ENCODE measurements around the gene OVCA2.

Gene OVCA2

DNA sequence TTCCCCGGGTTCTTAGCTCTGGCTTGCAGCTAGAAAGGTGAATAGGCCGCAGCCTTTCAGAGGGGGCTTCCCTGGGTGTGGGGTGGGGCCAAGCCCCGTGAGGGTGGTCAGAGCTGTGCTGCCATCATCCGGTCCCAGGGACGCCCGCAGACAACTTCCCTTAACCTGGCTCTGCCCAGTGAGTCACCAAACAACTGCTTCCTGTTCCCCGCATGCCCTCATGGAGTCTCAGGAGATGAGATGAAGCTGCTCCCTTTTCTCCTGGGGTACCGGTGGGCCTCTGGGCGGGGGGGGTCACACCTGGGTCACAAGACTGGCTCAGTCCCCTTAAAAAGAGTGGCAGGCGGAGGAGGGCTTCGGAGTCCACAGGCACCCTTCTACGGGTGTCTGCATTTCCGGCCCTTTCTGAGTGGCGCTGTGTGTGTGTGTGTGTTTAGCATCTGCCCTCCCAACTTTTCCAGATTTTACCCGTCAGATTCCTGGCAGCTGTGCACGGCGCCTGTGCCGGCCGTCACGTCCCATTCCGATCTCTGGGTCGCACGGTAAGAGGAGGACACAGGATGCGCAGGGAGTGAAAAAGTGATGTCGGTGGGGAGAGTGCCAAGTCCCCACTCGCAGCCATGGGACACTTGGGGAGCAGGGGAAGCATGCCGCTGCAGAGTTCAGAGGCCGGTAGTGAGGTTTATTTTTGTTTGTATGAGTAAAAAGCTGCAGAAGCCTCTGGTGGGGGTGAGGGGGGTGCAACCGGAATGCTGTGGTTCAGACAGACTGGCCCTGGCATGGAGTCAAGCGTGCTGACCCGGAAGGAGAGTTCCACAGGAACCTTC, 29.8 kb downstream of the OVCA2 start:
- Histone ChIP-seq H3K4me1 (ENCODE audit: control insufficient read depth in 1 of 2, insufficient read depth in 2 of 2, low read length in 2 of 2) (peaks cover 21 to 26% of the 10 kb centered on the region in 2 donors), H3K27me3 (ENCODE audit: low read depth, low read length) (no peaks in the 10 kb centered on the region), H3K27ac (ENCODE audit: low read length) (peak overlapping the region; percentile 81), H3K9me3 (ENCODE audit: control insufficient read depth in 1 of 2, low read length in 2 of 2) (no peaks in the 10 kb centered on the region), H3K4me3 (ENCODE audit: low read depth in 1 of 2, low read length in 2 of 2) (no peak overlapping the region), H3K36me3 (ENCODE audit: control insufficient read depth in 1 of 2, insufficient read depth in 2 of 2, low read length in 2 of 2) (peaks cover 9 to 39% of the 10 kb centered on the region in 2 donors)

DNA sequence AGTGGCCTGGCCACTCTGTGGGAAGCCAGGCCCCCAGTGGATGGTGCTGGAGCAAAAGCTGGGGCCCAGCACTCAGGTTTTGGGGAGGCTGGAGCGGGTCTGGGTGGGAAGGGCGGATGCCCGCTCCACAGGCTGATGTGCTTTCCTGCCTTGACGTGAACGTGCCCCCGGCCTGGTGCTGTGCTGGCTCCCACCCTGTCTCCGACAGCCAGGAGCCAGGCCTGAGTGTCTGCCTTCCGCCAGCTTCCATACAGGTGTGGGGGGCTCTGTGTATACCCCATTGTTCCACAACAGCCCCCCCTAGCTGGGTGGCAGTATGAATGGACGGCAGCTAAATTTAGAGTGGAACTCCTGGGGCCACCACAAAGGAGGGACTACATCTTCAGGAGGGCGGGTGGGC, 33.1 kb downstream of the OVCA2 start:
- peaks cover 11 to 22% of the 10 kb centered on the region in 2 donors for H3K4me1 ChIP-seq (ENCODE audit: control insufficient read depth in 1 of 2, insufficient read depth in 2 of 2, low read length in 2 of 2)
- H3K36me3 ChIP-seq (ENCODE audit: control insufficient read depth in 1 of 2, insufficient read depth in 2 of 2, low read length in 2 of 2): peaks cover 12 to 31% of the 10 kb centered on the region in 2 donors

GRCh38 chr17:2075336-2076086, 33.7 kb downstream of the OVCA2 start:
- Histone ChIP-seq H3K9me3 (ENCODE audit: control insufficient read depth in 1 of 2, low read length in 2 of 2) (no peaks in the 10 kb centered on the region), H3K27me3 (ENCODE audit: low read depth, low read length) (no peaks in the 10 kb centered on the region), H3K4me3 (ENCODE audit: low read depth in 1 of 2, low read length in 2 of 2) (no peak overlapping the region), H3K36me3 (ENCODE audit: control insufficient read depth in 1 of 2, insufficient read depth in 2 of 2, low read length in 2 of 2) (peaks cover 12 to 25% of the 10 kb centered on the region in 2 donors), H3K27ac (ENCODE audit: low read length) (peak overlapping the region; percentile 80), H3K4me1 (ENCODE audit: control insufficient read depth in 1 of 2, insufficient read depth in 2 of 2, low read length in 2 of 2) (peaks cover 11 to 22% of the 10 kb centered on the region in 2 donors)

More for the DNA sequence above, 33.1 kb downstream of the OVCA2 start:
- Histone ChIP-seq H3K4me3 (ENCODE audit: low read depth in 1 of 2, low read length in 2 of 2) (no peak overlapping the region), H3K27me3 (ENCODE audit: low read depth, low read length) (no peaks in the 10 kb centered on the region), H3K9me3 (ENCODE audit: control insufficient read depth in 1 of 2, low read length in 2 of 2) (no peaks in the 10 kb centered on the region), H3K27ac (ENCODE audit: low read length) (no peak overlapping the region)

DNA sequence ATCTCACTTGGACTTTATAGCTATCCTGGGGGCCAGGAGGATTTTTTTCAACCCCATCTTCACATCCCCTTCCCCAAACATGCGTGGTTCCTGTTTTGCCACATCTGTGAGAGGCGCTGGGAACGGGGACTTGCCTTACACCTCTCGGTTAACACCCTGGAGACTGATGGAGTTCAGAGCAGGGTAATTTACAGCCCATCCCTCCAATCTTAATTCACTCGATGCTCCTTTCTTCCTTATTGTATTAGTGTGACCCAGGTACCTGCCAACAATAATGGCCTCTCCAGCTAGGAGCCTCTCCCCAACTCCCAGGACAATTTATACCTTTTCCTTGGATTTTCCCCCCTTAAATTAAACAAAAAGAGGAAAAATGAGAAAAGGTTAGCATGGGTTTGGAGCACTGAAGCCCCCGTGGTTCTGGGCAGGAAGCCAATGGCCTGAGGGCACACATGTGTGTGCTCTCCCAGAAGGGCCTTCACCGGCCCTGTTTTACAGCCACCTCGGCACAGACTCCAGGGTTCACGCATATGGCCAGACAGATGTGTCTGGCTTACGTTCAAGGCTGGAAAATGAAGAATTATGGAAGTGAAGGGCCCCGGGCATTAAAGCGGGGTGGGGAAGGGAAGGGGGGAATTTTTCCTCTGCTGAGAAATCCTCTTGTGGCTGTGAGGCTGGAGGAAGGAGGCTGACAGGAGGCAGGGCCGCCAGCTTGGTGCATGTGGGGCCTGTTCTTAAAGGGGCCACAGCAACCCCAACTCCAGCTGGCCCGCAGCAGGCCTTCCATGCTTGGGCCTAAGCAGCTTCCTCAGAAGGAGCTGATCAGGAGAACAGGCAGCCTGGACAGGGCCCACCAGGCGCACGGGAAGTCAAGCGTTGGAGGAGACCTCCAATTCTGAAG, 34.5 kb downstream of the OVCA2 start:
- Histone ChIP-seq H3K36me3 (ENCODE audit: control insufficient read depth in 1 of 2, insufficient read depth in 2 of 2, low read length in 2 of 2) (peaks cover 18 to 23% of the 10 kb centered on the region in 2 donors), H3K27me3 (ENCODE audit: low read depth, low read length) (no peaks in the 10 kb centered on the region), H3K4me1 (ENCODE audit: control insufficient read depth in 1 of 2, insufficient read depth in 2 of 2, low read length in 2 of 2) (peaks cover 11 to 18% of the 10 kb centered on the region in 2 donors), H3K4me3 (ENCODE audit: low read depth in 1 of 2, low read length in 2 of 2) (no peak overlapping the region), H3K27ac (ENCODE audit: low read length) (peak overlapping the region; percentile 80), H3K9me3 (ENCODE audit: control insufficient read depth in 1 of 2, low read length in 2 of 2) (no peaks in the 10 kb centered on the region)

- no peak overlapping the region for H3K27ac ChIP-seq (ENCODE audit: low read length)
- no peaks in the 10 kb centered on the region for H3K9me3 ChIP-seq (ENCODE audit: control insufficient read depth in 1 of 2, low read length in 2 of 2)
- peaks cover 18 to 19% of the 10 kb centered on the region in 2 donors for H3K36me3 ChIP-seq (ENCODE audit: control insufficient read depth in 1 of 2, insufficient read depth in 2 of 2, low read length in 2 of 2)
- peaks cover 11 to 20% of the 10 kb centered on the region in 2 donors for H3K4me1 ChIP-seq (ENCODE audit: control insufficient read depth in 1 of 2, insufficient read depth in 2 of 2, low read length in 2 of 2)
- H3K4me3 ChIP-seq (ENCODE audit: low read depth in 1 of 2, low read length in 2 of 2): no peak overlapping the region
- no peaks in the 10 kb centered on the region for H3K27me3 ChIP-seq (ENCODE audit: low read depth, low read length)
Observed at GRCh38 chr17:2077040-2077439, 35.2 kb downstream of the OVCA2 start.

DNA sequence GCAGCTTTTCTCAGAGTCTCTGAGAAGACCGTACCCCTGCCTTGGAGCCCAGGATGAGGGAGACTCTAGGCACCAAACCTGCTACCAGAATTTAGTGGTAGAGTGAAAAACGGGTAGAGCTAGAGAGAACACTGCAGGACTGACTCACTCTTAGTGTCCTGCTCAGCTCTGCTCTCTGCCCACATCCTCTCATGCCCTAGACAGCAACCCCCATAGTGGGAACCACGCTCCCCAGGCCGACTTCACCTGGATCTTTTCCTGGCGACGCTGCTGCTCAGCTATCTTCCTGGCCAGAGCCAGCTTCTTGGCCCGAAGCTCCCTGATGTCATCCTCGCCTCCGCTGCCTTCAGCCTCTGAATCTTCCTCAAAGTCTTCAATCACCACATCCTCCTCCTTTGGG, 39.7 kb downstream of the OVCA2 start:
- H3K4me1 ChIP-seq (ENCODE audit: control insufficient read depth in 1 of 2, insufficient read depth in 2 of 2, low read length in 2 of 2): peaks cover 34 to 45% of the 10 kb centered on the region in 2 donors
- peaks cover 12 to 18% of the 10 kb centered on the region in 2 donors for H3K36me3 ChIP-seq (ENCODE audit: control insufficient read depth in 1 of 2, insufficient read depth in 2 of 2, low read length in 2 of 2)
- H3K27me3 ChIP-seq (ENCODE audit: low read depth, low read length): no peaks in the 10 kb centered on the region
- H3K4me3 ChIP-seq (ENCODE audit: low read depth in 1 of 2, low read length in 2 of 2): no peak overlapping the region
- no peak overlapping the region for H3K27ac ChIP-seq (ENCODE audit: low read length)
- no peaks in the 10 kb centered on the region for H3K9me3 ChIP-seq (ENCODE audit: control insufficient read depth in 1 of 2, low read length in 2 of 2)

- Histone ChIP-seq H3K4me1 (ENCODE audit: control insufficient read depth in 1 of 2, insufficient read depth in 2 of 2, low read length in 2 of 2) (peaks cover 37 to 45% of the 10 kb centered on the region in 2 donors), H3K36me3 (ENCODE audit: control insufficient read depth in 1 of 2, insufficient read depth in 2 of 2, low read length in 2 of 2) (peaks cover 9 to 15% of the 10 kb centered on the region in 2 donors)
Observed at GRCh38 chr17:2082003-2082781, 40.4 kb downstream of the OVCA2 start.

DNA sequence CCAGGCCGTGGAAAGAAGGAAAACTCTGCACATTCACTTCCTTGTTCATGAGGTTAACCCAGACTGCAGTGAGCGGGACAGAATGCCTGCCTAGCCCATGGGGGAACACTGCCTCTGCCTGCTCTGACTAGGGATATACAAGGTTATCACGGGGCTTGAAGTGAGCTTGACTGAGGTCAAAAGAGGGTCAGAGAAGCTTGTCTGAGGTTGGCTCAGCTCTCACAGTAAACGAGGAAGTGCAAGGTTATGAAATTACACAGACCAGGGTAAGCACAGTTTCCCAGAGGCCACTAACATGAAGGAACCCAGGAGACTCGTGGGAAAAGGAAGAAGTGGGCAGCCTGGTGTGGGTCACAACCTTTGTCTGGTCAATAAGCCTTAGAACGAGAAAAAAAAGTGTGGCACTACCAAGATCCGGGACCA, 41.8 kb downstream of the OVCA2 start:
- H3K4me1 ChIP-seq (ENCODE audit: control insufficient read depth in 1 of 2, insufficient read depth in 2 of 2, low read length in 2 of 2): peaks cover 45 to 58% of the 10 kb centered on the region in 2 donors

More at GRCh38 chr17:2082003-2082781, 40.4 kb downstream of the OVCA2 start:
- Histone ChIP-seq H3K27ac (ENCODE audit: low read length) (peak overlapping the region; percentile 24), H3K27me3 (ENCODE audit: low read depth, low read length) (no peaks in the 10 kb centered on the region), H3K4me3 (ENCODE audit: low read depth in 1 of 2, low read length in 2 of 2) (no peak overlapping the region), H3K9me3 (ENCODE audit: control insufficient read depth in 1 of 2, low read length in 2 of 2) (no peaks in the 10 kb centered on the region)

GRCh38 chr17:2084036-2084765, 42.4 kb downstream of the OVCA2 start:
- Histone ChIP-seq H3K27me3 (ENCODE audit: low read depth, low read length) (no peaks in the 10 kb centered on the region), H3K4me3 (ENCODE audit: low read depth in 1 of 2, low read length in 2 of 2) (no peak overlapping the region), H3K36me3 (ENCODE audit: control insufficient read depth in 1 of 2, insufficient read depth in 2 of 2, low read length in 2 of 2) (peaks cover 6 to 9% of the 10 kb centered on the region in 2 donors), H3K27ac (ENCODE audit: low read length) (peak overlapping the region; percentile 92), H3K4me1 (ENCODE audit: control insufficient read depth in 1 of 2, insufficient read depth in 2 of 2, low read length in 2 of 2) (peaks cover 50 to 63% of the 10 kb centered on the region in 2 donors), H3K9me3 (ENCODE audit: control insufficient read depth in 1 of 2, low read length in 2 of 2) (no peaks in the 10 kb centered on the region)

More for the DNA sequence above, 41.8 kb downstream of the OVCA2 start:
- no peak overlapping the region for H3K4me3 ChIP-seq (ENCODE audit: low read depth in 1 of 2, low read length in 2 of 2)
- H3K9me3 ChIP-seq (ENCODE audit: control insufficient read depth in 1 of 2, low read length in 2 of 2): no peaks in the 10 kb centered on the region
- H3K27me3 ChIP-seq (ENCODE audit: low read depth, low read length): no peaks in the 10 kb centered on the region
- peaks cover 6 to 9% of the 10 kb centered on the region in 2 donors for H3K36me3 ChIP-seq (ENCODE audit: control insufficient read depth in 1 of 2, insufficient read depth in 2 of 2, low read length in 2 of 2)
- H3K27ac ChIP-seq (ENCODE audit: low read length): peak overlapping the region; percentile 92

All from muscle layer of duodenum (tissue), 2 donors.